ENCODE results near the gene DNAH1.

DNA sequence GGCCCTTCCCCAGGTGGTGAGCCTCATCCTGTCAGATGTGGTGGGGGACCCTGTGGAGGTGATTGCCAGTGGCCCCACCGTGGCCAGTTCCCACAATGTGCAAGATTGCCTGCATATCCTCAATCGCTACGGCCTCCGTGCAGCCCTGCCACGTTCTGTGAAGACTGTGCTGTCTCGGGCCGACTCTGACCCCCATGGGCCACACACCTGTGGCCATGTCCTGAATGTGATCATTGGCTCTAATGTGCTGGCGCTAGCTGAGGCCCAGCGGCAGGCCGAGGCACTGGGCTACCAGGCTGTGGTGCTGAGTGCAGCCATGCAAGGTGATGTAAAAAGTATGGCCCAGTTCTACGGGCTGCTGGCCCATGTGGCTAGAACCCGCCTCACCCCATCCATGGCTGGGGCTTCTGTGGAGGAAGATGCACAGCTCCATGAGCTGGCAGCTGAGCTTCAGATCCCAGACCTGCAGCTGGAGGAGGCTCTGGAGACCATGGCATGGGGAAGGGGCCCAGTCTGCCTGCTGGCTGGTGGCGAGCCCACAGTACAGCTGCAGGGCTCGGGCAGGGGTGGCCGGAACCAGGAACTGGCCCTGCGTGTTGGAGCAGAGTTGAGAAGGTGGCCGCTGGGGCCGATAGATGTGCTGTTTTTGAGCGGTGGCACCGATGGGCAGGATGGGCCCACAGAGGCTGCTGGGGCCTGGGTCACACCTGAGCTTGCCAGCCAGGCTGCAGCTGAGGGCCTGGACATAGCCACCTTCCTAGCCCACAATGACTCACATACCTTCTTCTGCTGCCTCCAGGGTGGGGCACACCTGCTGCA is 23.7 kb upstream of the DNAH1 start:
- TF ChIP-seq, protein P1, sequence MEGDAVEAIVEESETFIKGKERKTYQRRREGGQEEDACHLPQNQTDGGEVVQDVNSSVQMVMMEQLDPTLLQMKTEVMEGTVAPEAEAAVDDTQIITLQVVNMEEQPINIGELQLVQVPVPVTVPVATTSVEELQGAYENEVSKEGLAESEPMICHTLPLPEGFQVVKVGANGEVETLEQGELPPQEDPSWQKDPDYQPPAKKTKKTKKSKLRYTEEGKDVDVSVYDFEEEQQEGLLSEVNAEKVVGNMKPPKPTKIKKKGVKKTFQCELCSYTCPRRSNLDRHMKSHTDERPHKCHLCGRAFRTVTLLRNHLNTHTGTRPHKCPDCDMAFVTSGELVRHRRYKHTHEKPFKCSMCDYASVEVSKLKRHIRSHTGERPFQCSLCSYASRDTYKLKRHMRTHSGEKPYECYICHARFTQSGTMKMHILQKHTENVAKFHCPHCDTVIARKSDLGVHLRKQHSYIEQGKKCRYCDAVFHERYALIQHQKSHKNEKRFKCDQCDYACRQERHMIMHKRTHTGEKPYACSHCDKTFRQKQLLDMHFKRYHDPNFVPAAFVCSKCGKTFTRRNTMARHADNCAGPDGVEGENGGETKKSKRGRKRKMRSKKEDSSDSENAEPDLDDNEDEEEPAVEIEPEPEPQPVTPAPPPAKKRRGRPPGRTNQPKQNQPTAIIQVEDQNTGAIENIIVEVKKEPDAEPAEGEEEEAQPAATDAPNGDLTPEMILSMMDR (IDR thresholded peaks at IDR 0.05; ENCODE audit: insufficient read depth, low read length, poor library complexity, severe bottlenecking), result no peak
- TF ChIP-seq EZH2phosphoT487 (conservative IDR thresholded peaks at IDR 0.05; ENCODE audit: low read length), result no peak

Data from SU-DHL-6 (cell line).